Right cardiac atrium (tissue), 5 donors: ENCODE data around the gene METTL26. TPM values are rescaled to one million over a fixed set of nuclear protein-coding genes. Genes with fewer than 3 reads are reported as not detected.

Source experiments
- ATAC-seq, 2 donors: fragments of 200-7000 bp; cut with Tn5 transposase; one replicate each; pipeline versions ENCODE4 v1.8.0 to v1.9.1; 2020; ENCODE audit warnings: moderate library complexity in 2 of 2, mild to moderate bottlenecking in 1 of 2
- DNase-seq, 3 donors: peaks; one replicate each; pipeline ENCODE4 v3.0.0-alpha.2; 2020
- H3K27ac ChIP-seq: one replicate; pipeline ENCODE4 v1.5.1; 2013; ENCODE audit warnings: mild to moderate bottlenecking, low read length, control low read depth, moderate library complexity
- H3K27me3 ChIP-seq: one replicate; pipeline ENCODE4 v1.6.1; 2013; ENCODE audit not compliant: control insufficient read depth, insufficient read depth
- H3K4me1 ChIP-seq: one replicate; pipeline ENCODE4 v1.6.1; 2013; ENCODE audit warnings: low read length; ENCODE audit not compliant: control insufficient read depth, insufficient read depth
- H3K4me3 ChIP-seq: one replicate; pipeline ENCODE4 v1.5.1; 2013; ENCODE audit warnings: low read length, control low read depth
- H3K9me3 ChIP-seq: one replicate; pipeline ENCODE4 v1.6.1; 2013; ENCODE audit warnings: low read length; ENCODE audit not compliant: control insufficient read depth
- WGBS: extraction: QIAGEN DNeasy Blood & Tissue Kit; methylation state at CpG from one replicate; pipeline ENCODE4 v1.1.7; 2013; 5-methylcytosine and 5-hydroxymethylcytosine counted together
- intact Hi-C, 4 donors: fragments of 100-400 bp; cut with DNase I; formaldehyde crosslinking; loops; one replicate each; pipeline versions ENCODE4 v1.11.0 to v1.14.0; 2022 to 2023
- polyA plus RNA-seq: library from polyadenylated mRNA; stranded (reverse); fragments of 200-250 nt; gene quantifications from one replicate; pipeline ENCODE4 v1.2.3, GENCODE V29; 2013
- total RNA-seq, 4 donors: library from RNA; stranded (reverse); fragmentation: NEBNext Ultra II Directional; extraction: Animal tissue kit (Norgen Biotek cat#: 25700); gene quantifications; one replicate each; pipeline ENCODE4 v1.2.1, GENCODE V29; 2021
- donor health status: healthy with polysubstance abuse.
- donor health status: DM: no; HTN: yes; CAD: no.
- donor health status: DM: no; HTN: no; CAD: no.
- donor health status: DM: no; HTN: yes; CAD: no; lungs with severe emphysema.
- donor health status: DM: yes; HTN: yes; CAD: no.

The METTL26 gene
- total and polyA plus RNA-seq, 5 donors: 55.4 to 128 (median 56.7) TPM

DNA sequence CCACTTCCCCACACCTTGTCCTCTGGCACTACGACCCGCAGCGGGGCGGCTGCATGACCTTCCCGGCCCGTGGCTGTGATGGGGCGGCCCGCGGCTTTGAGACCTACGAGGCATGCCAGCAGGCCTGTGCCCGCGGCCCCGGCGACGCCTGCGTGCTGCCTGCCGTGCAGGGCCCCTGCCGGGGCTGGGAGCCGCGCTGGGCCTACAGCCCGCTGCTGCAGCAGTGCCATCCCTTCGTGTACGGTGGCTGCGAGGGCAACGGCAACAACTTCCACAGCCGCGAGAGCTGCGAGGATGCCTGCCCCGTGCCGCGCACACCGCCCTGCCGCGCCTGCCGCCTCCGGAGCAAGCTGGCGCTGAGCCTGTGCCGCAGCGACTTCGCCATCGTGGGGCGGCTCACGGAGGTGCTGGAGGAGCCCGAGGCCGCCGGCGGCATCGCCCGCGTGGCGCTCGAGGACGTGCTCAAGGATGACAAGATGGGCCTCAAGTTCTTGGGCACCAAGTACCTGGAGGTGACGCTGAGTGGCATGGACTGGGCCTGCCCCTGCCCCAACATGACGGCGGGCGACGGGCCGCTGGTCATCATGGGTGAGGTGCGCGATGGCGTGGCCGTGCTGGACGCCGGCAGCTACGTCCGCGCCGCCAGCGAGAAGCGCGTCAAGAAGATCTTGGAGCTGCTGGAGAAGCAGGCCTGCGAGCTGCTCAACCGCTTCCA, 2.6 kb downstream of the METTL26 start:
- no peak overlapping the region for H3K27ac ChIP-seq
- no peaks in the 10 kb centered on the region for H3K27me3 ChIP-seq
- 97% methylated on average over 74 of the region's 74 CpGs for WGBS
- intact Hi-C loops: no loop called here
- peak in 2 of 3 donors; percentile 58 to 64 for DNase-seq
- H3K4me3 ChIP-seq: no peak overlapping the region
- ATAC-seq: no peak
- H3K9me3 ChIP-seq: no peaks in the 10 kb centered on the region
- peaks cover 5% of the 10 kb centered on the region for H3K4me1 ChIP-seq

DNA sequence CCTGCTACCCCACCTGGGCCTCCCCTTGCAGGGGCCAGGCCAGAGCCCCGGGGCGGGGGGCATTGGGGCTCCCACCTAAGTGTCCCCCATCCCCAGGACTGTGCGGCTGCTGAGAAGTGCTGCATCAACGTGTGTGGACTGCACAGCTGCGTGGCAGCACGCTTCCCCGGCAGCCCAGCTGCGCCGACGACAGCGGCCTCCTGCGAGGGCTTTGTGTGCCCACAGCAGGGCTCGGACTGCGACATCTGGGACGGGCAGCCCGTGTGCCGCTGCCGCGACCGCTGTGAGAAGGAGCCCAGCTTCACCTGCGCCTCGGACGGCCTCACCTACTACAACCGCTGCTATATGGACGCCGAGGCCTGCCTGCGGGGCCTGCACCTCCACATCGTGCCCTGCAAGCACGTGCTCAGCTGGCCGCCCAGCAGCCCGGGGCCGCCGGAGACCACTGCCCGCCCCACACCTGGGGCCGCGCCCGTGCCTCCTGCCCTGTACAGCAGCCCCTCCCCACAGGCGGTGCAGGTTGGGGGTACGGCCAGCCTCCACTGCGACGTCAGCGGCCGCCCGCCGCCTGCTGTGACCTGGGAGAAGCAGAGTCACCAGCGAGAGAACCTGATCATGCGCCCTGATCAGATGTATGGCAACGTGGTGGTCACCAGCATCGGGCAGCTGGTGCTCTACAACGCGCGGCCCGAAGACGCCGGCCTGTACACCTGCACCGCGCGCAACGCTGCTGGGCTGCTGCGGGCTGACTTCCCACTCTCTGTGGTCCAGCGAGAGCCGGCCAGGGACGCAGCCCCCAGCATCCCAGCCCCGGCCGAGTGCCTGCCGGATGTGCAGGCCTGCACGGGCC, 3.4 kb downstream of the METTL26 start:
- no peaks in the 10 kb centered on the region for H3K27me3 ChIP-seq
- intact Hi-C loops: no loop called here

DNA sequence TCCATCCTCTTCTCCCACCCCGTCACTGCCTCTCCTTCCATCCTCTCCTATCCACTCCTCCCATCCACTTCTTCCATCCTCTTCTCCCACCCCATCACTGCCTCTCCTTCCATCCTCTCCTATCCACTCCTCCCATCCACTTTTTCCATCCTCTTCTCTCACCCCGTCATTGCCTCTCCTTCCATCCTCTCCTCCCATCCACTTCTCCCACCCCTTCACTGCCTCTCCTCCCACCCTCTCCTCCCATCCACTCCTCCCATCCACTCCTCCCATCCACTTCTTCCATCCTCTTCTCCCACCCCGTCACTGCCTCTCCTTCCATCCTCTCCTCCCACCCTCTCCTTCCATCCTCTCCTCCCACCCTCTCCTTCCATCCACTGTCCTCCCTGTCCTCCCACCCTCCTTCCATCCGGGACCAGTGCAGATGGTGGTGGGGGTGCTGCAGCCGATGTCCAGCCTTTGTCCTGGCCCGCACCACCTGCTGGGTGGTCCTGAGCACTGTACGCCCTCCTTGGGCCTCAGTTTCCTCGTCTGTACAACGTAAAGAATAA, 4.2 kb downstream of the METTL26 start:
- ATAC-seq (no peak), DNase-seq (no peak)
- WGBS: 50% methylated on average over 9 of the region's 9 CpGs
- Histone ChIP-seq H3K27me3 (no peaks in the 10 kb centered on the region), H3K9me3 (no peaks in the 10 kb centered on the region), H3K4me3 (no peak overlapping the region), H3K27ac (no peak overlapping the region), H3K4me1 (peaks cover 2% of the 10 kb centered on the region)
- intact Hi-C loops: no loop called here

More for the DNA sequence above, 3.4 kb downstream of the METTL26 start:
- ATAC-seq (no peak), DNase-seq (peak in 2 of 3 donors; percentile 40 to 74)
- WGBS: 95% methylated on average over 67 of the region's 67 CpGs
- Histone ChIP-seq H3K9me3 (no peaks in the 10 kb centered on the region), H3K4me3 (no peak overlapping the region), H3K27ac (no peak overlapping the region), H3K4me1 (peaks cover 5% of the 10 kb centered on the region)

DNA sequence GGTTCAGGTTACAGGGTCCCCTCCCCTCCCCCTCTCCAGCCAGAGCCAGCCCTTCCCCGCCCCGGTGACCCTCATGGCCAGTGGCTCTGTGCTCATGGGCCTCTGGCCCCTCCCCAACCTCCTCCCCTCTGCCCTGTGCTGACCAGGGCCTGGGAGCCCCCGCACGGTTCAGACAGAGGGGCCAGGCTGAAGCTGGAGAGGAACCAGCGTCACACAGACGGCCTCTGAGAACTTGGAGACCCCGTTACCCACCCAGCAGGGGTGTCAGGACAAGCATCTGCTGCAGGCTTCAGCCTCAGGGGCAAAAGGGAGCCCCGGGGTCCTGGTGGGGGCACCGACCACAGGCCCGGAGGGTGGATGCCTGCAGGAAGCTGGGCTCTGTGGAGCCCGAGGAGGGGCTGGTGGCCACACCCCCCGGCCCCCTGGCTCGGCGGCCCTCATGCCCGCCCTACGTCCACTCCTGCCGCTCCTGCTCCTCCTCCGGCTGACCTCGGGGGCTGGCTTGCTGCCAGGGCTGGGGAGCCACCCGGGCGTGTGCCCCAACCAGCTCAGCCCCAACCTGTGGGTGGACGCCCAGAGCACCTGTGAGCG, 5.2 kb downstream of the METTL26 start, which contains the start of gene WFIKKN1:
Gene WFIKKN1, plus strand, starts transcription at position 171 of the 591 bp plus-strand sequence. Its CDS starts 269 bp downstream, at position 440.
- ATAC-seq (peak in 1 of 2 donors; percentile 10), DNase-seq (peak in 2 of 3 donors; percentile 72 to 83)
- no peaks in the 10 kb centered on the region for H3K27me3 ChIP-seq
- H3K27ac ChIP-seq: no peak within 1 kb of the TSS
- intact Hi-C loops: no loop called here
- peaks cover 2% of the 10 kb centered on the region for H3K4me1 ChIP-seq
- no peaks in the 10 kb centered on the region for H3K9me3 ChIP-seq
- WGBS: 5% methylated on average over 23 of the region's 23 CpGs
- H3K4me3 ChIP-seq: no peak within 1 kb of the TSS

DNA sequence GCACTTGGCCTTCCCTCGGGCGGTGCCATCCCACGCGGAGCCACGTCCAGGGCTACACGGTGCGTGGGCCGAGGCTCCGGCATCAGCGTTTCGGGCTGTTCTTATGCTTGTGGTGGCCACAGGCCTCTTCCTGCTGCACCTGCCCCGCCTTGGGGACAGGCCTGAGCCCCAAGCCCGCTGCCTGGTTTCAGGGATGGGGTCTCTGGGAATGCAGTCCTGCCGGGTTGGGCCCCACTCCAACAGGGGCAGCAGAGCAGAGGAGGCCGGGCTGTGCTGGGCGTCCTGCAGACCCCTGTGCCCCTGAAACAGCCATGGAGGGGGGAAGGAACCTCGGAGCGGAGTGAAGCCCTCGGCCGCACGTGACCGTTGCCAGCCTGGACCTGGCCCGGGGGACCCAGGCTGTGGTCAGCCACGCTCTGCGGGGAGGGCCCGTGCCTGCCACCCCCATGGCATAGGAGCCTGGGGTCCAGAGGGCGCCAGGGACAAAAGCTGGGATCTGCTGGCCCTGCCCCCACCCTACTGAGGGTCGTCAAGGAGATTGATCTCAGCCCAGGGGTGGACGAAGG, 5.8 kb downstream of the METTL26 start:
- intact Hi-C loops: no loop called here
- peak in 1 of 2 donors; percentile 12 for ATAC-seq
- H3K27ac ChIP-seq: no peak overlapping the region

DNA sequence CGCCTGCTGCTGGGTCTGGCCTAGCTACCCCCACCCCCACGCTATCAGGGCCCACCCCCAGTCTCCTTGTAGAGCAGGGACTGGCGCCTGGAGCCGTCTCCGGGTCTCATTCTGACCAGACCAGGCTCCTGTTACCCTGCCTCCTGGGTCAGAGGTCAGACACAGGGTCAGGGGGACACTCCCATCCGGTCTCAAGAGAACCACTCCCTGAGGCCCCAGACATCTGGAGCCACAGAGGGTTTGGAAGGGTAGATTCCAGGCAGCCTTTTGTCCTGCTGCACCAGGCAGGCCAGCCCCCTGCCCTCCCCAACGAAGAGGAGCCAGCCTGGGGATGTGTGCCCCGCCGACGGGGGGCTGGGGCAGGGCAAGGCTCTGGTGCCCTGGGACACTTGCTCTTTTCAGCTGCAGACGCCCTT, 6.3 kb downstream of the METTL26 start:
- ATAC-seq (peak; percentile 16 to 72), DNase-seq (peak; percentile 70 to 75 (median 73))
- Histone ChIP-seq H3K4me3 (no peak overlapping the region), H3K9me3 (no peaks in the 10 kb centered on the region), H3K27me3 (no peaks in the 10 kb centered on the region), H3K27ac (no peak overlapping the region), H3K4me1 (no peaks in the 10 kb centered on the region)
- intact Hi-C loops: no loop called here
- 33% methylated on average over 11 of the region's 11 CpGs for WGBS

More for the DNA sequence above, 5.8 kb downstream of the METTL26 start:
- WGBS: 26% methylated on average over 29 of the region's 29 CpGs
- DNase-seq: peak in 1 of 3 donors; percentile 69
- Histone ChIP-seq H3K9me3 (no peaks in the 10 kb centered on the region), H3K4me1 (peaks cover 2% of the 10 kb centered on the region), H3K27me3 (no peaks in the 10 kb centered on the region), H3K4me3 (no peak overlapping the region)

DNA sequence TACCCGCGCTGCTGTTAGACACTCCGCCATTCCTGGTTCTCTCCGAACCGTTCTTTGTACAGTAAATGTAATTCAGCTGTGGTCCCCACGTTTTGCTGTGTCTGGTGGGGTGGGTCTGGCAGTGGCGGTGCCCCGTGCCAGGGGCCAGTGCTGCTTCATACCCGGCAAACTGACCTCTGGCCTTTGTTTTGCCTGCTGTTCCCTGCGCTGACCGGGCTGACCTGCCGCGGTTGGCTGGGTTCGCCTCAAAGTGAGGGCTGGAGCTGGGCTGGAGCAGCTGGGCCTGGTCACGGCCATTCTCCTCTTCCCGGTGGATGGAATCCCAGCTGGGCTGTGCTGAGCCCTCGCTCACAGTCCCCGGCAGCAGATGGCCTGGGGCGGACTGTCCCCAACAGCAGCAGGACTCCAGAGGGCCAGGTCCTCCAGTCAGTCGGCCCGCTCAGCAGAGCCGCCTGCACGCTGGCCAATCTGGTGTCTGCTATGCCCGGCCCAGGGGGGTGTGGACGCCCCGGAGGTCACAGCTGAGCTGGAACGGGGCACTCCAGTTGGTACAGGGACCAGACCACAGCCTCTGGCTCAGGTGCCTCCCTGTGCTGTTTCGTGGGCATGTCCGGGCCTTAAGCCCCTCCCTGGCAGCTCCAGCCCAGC, 6.8 kb downstream of the METTL26 start:
- H3K27ac ChIP-seq: no peak overlapping the region
- WGBS: 58% methylated on average over 29 of the region's 29 CpGs
- intact Hi-C loops: no loop called here

DNA sequence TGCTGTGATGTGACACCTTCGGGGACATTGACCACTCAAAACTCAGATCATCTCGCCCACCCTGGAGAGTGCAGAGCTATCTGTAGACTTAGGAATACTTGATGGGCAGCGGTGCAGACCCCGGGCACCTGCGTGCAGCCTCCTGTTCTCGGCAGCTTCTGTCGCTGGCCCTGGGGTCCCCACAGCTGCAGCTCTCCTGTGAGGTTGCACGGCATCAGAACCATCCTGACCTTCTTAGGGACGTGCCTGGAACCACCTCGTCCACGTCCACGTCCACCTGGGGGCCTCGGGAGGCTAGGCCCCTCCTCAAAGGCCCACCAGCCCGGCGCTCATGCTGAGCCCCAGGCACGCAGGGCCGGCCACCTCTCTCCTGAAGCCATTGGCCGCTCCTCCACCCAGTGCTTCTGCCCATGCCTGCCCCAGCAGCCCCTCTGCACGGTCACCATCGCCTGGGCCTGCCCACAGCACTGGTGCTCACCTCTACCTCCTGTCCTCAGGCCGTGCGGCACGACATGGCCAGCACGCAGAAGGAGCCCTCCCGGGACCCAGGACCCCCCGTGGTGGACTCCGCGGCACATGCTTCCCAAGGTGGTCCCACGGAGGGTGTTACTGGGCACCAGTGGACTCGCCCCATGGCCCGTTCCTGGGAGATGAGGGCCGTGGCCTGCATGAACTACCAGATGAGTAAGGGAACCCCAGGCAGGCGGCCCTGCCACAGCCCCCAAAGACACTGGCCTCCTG, 7.6 kb downstream of the METTL26 start:
- intact Hi-C loops: no loop called here
- peak in 2 of 3 donors; percentile 47 to 63 for DNase-seq

More for the DNA sequence above, 6.8 kb downstream of the METTL26 start:
- Histone ChIP-seq H3K9me3 (no peaks in the 10 kb centered on the region), H3K27me3 (no peaks in the 10 kb centered on the region), H3K4me1 (no peaks in the 10 kb centered on the region), H3K4me3 (no peak overlapping the region)
- peak in 2 of 3 donors; percentile 67 to 74 for DNase-seq
- peak; percentile 7 to 50 for ATAC-seq

DNA sequence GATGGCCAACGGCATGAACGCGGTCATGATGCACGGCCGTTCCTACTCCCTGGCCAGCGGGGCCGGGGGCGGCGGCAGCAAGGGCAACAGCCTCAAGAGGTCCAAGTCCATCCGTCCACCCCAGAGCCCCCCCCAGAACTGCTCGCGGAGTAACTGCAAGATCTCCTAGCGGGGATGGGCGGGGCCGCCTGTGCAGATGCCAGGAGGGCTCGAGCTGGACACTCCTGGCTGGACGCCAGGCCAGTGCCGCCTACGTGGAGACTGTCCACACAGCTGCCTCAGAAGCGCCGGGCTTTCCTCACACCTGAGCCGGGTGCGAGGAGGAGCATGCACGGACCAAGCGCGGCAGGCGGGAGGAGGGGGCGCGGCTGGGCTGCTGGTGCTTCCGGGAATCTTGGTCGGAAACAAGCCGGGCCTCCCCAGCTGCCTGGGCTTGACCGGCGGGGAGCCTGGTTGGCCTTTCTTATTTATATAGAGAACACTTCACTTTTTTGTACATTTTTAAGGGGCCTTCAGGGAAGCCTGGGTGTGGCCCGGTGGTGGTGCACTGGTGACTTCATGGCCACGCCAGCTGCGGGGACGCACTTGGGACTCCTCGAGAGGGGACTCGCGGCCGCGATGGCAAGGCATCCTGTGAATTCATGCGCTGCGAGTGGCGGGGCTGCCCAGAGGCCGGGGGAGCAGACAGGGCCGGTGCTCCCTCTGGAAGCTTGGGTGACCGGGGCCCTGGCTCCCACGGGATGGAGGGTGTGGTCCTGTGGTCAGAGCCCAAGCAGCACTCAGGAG, 8.5 kb downstream of the METTL26 start:
- 80% methylated on average over 50 of the region's 50 CpGs for WGBS
- Histone ChIP-seq H3K4me1 (no peaks in the 10 kb centered on the region), H3K27ac (no peak overlapping the region), H3K4me3 (no peak overlapping the region), H3K9me3 (no peaks in the 10 kb centered on the region), H3K27me3 (no peaks in the 10 kb centered on the region)
- intact Hi-C loops: no loop called here
- ATAC-seq: no peak
- peak in 2 of 3 donors; percentile 79 to 80 for DNase-seq

More for the DNA sequence above, 7.6 kb downstream of the METTL26 start:
- ATAC-seq: no peak
- no peak overlapping the region for H3K4me3 ChIP-seq
- H3K9me3 ChIP-seq: no peaks in the 10 kb centered on the region
- H3K4me1 ChIP-seq: no peaks in the 10 kb centered on the region
- H3K27ac ChIP-seq: no peak overlapping the region
- 93% methylated on average over 33 of the region's 33 CpGs for WGBS
- no peaks in the 10 kb centered on the region for H3K27me3 ChIP-seq
